HG02970 (cell line): ENCODE data around the gene ACTR10.
A peak's percentile ranks its signal among the peaks of the same experiment; 100 is the strongest.

Experiments used
- ATAC-seq: cut with Tn5 transposase; IDR thresholded peaks from one replicate; pipeline ENCODE4 v1.9.1; 2021; ENCODE audit warnings: mild to moderate bottlenecking, moderate library complexity, moderate number of reproducible peaks; ENCODE audit not compliant: unreplicated experiment, low FRiP score

ACTR10 gene

DNA sequence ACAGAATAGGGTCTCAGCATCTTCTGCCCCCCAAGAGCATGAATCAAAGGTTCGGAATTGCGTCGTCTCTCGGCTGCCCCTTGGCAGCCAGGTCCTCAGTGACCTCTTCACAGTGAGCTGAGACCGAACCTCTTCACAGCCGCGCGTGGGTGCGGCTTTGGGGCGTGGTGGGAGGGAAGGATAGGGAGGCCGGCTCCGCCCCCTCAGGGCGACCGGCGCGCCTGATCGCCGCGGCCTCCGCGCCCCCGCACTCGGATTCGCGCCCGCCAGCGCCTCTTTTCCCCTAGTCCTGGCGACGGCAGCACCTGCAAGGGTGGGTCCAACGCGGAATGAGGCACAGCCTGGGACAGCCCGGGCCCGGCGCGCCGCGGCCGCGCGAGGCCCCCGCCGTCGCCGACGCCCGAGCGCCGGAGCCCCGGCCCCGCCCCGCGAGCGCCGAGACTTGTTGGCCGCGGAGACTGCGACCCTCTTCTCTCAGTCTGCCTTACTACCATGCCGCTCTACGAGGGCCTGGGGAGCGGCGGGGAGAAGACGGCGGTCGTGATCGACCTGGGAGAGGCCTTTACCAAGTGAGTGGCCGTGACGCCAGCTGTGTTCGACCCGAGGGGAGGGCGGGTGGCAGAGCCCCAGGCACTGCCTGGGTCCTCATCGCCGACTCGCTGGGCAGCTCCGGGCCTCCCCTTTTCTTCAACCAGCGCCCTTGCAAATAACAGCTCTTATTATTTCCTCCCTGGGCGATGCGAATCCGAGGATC, at the start of gene ACTR10:
Gene ACTR10, plus strand, starts transcription at position 424 of the 754 bp plus-strand sequence. Its CDS starts 69 bp downstream, at position 493.
- ATAC-seq: peak; percentile 92

DNA sequence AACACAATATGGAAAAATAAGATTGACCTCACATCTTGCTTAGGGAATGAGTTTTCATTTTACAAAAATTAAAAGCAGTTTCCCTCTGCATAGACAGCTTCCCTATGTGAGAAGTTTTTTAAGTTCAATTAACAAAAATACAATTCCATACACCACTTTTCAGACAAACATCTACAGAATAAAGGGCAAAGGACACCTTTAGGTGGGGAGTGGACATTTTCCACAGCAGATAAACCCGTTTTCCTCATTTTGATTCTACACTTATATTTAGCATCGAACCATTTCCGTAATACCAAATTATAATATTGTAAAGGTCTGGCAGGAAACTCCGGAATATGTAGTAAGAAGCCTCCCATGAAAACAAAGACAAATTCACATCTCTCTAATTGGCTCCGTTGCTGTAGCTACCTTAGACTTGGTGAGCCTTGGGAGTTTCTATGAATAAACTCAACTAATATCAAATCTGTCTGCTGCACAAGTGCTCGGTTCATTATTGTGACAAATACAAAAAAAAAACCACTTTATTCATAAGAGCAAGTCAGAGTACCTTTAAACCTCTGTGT, 49.6 kb upstream of the ACTR10 start:
- no peak for ATAC-seq

DNA sequence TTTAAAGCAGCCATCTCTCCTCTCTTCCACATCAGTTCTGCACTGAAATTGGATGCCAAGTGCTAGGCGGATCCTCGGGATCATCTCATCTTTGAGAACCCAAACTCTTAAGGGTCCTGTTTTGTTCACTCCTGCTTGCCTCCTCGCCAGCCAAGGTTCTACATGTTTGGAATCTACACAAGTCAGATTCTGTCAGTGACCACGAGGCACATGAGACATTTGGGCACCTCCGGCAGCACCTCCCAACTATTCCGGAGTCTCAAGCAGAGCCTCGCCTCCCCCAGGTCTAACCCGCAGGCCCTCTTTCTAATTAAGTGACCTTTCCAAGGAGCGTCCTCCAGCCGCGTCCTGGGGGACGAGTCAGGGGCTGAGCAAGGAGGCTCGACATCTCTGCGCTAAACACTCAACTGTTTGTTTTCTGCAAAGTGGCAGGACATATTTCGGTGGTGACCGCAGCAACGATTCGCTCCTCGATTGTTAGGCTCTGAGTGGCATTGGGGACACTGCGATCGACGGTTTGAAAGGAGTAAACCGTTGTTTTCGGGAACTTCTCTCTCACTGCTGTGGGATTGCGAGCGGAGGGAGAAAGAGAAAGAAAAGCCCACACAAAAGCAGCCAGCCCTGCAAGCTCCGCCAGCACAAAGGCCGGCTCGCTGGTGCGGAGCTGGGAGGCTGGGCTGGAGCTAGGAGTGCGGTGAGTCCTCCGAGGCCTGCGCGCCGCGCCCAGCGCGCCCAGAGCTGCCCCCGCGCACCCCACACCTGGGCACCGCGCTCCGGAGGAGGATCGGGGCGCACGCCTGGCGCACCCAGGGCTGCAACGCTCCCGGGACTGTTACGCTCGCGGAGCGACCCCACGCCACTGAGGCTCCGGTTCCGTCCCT, 48.6 kb upstream of the ACTR10 start:
- no peak for ATAC-seq

DNA sequence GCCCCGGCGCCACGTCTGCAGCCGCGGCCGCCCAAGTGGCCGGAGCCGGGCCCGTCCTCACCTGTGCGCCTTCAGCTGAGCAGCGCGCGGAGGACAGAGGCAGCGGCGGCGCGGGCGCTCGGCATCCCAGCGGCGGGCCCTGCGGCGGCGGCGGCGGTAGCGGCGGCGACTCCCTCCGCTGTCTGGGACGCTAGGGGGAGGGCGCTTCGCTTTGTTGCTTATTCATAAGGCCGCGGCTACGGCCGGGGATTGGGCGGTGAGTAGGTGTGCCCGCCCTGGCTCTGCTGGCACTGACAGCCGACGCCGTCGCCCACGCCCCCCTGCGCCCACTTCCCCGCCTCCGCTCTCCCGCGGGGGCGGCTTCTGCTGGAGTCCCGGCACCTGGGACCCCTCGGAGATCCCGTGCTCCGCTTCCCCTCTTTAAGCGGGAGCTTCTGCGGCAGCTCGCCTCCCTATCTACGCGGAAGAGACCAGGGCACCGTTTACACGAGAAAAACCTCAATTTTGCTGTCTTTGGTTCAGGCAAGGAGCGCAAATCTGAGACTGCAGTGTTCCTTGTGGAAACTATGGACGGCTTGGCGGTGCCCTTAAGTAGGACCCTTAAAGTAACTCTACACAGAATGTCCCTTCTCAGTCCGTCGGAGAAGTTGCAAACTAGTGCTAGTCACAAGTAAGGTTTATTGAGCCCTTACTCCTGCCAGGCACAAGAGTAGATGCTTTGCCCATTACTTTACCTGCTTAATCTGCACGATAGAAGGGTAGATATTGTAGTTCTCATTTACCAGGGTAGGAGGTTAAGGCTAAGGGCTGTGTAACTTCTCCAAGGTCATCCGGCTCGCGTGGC, 47.7 kb upstream of the ACTR10 start, which contains the start of gene ARMH4:
Gene ARMH4, minus strand, starts transcription at position 200 of the 844 bp plus-strand sequence. CDS start 12,855 bp downstream, outside the sequence.
- ATAC-seq: peak; percentile 89

DNA sequence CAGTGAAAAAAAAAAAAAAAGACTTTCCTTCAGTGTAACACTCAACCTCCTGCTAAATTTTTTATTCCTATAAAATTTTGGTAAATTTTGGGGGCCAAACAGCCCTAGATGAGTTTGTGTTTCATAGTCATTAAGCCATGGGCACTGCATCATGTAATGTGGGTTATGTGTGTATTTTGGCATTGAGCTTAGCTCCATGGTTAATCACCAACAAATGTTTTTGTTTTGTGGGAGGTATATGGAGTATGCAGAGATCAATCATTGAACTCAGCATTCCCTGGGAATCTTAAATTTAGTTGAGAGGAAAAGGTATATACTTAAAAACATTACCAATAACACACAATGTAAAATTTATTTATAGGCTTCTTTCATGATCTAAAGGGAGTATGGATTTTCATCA, 39.4 kb upstream of the ACTR10 start:
- no peak for ATAC-seq

DNA sequence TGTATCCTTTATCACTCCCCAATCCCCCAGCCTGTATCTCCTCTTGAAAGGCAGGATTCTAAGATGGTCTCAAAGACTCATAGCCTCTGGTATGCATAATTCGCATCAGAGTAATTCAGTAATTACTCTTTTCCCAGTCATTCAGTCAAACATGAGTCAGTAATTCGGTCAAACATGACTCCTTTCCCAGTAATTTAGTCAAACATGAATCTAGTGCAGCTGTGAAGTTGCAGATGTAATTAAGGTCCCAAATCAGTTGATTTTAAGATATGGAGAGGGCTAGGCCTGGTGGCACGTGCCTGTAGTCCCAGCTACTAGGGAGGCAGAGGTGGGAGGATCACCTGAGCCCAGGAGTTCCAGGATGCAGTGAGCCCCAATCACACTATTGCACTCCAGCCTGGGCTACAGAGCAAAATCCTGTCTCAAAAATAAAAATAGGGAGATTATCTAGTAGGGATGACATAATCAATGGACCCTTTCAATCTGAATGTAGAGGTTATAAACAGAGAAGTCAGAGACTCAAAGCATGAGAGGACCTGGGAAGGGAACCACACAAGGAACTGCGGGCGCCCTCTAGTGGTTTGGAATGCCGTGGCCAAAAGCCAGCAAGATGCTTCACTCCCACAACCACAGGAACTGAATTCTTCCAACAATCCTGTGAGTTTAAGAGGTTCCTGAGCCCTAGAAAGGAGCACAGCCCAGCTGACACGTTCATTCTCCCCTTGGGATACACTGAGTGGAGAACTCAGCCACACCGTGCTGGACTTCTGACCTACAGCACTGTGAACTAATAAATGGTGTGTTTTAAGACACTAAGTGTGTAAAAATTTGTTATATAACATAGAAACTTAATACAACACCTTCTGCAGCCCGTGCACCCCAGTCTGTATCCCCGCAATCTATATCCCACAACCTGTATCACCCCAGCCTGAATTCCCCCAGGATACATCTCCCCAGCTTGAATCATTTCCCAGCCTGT, 33.7 kb upstream of the ACTR10 start:
- no peak for ATAC-seq

DNA sequence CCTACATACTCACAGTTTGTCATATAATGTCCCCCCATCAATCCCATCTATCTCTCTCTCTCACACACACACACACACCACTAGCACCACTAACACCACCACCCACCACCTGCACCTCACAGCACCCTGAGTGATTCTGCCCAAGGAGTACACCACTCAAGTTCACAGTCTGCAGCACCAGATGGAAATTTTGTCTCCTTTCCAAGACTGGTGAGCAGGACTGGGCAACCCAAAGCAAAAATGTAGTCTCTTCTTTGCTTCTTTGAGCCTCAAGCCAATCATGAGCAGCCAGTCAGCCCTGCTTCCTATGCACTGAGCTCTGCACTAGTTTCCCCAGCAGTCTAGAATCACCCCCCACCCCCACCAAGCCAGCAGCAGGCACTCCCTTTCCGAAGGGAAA, 32.9 kb upstream of the ACTR10 start:
- ATAC-seq: no peak

DNA sequence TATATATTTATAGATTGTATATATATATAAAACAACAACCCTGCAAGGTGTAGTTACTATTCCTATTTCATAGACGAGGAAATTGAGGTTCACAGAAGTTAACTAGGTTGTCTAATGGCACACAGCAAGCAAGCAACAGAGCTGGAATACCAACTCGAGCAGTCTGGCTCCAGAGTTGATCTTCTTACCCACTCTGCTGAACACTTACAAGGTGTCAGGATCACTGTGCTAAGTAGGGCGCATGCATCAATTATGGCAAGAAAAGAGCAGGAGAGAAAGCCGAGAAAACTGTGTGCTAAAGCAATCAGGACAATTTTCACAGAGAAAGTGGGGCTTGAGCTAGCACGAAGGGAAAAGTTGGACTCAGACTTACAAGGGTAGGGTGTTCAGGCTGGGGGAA, 32.1 kb upstream of the ACTR10 start:
- ATAC-seq: no peak

DNA sequence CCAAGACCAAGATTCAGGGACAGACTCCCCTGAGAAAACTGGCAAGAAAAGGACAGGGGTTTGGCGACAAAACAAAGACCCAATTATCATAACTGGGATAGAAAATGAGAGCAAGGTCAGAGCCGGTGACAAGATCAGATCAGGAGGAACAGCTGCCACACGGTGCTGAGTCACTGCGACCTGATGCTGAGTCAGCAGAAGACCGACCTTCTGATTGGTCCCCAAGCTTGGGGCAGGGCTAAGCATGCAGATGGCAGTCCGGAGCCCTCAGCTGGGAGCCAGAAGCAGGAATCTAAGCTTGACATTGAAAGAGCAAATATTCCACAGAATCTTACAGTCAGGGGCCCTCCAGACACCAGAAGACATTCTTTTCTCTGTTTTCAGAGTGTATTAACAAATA, 28.9 kb upstream of the ACTR10 start:
- peak; percentile 53 for ATAC-seq

DNA sequence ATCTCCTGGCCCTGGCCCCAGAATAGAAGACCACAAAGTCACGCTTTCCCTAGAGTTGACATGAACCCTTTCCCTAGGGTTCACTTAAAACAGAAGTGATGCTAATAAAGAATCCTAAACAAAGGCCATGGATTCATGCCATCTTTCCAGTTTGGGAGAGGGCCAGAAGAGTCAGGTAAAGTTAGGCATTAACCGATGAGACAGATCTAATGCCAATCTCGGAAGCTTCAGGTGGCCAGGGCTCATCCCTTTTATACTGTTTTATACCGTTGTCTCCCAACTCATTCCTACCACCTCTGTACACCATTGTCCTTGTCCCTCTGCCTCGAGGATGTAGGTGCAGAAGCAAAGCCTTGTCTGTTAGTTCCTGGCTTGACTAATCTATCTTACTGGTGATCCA, 22.8 kb upstream of the ACTR10 start:
- ATAC-seq: no peak

DNA sequence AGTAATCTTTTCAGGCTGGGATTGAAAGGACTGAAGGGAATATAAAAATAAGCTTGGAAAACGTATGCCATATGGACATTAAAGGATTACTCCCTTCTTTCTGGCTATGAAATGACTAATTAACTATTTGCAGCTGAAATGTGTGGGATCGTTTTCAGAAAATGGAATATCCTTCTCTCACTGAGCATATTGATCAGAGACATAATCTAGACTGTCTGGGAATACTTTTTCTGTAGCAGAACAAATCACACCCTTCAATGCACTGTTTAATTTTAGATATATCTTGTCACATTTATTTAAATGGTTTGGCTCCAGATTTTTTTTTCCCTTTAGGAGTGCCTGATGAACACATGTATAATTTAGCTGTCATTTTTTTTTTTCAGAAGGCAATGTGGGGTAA, 10.8 kb upstream of the ACTR10 start:
- ATAC-seq: no peak

DNA sequence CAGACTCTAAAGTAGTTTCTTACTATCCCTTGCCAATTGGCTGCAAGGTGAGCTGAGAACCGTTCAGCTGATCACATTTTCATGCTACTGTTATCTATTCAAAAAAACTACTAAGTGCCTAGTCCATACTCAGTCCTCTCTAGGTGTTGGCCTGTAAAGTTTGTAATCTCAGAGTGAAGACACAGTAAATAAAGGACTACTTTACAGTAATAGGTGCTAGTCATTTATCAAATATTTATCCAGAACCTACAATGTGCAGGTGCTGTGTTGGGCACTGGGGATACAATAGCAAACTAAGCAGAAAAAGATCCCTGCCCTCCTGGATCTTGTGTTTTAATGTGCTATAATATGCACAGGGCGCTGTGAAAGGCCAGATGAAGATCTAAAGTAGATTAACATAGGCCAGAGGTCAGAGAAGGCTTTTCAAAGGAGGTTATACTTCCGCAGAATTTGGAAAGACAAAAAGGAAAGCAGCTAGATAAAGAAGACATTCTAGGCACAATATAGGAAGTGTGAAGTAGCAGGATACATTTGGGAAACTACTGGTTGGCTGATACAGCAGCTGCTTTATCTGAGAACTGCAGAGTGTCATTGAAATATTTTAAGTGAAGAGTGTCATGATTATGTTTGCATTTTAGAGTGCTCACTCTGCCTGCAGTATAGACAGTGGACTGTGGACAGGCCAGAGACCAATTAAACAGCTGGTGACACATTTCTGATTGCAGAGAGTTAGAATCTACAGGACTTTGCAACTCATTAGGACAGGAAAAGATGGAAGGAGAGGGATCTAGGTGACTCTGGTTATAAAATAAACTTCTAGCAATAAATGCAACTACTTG, 8.0 kb upstream of the ACTR10 start:
- no peak for ATAC-seq

DNA sequence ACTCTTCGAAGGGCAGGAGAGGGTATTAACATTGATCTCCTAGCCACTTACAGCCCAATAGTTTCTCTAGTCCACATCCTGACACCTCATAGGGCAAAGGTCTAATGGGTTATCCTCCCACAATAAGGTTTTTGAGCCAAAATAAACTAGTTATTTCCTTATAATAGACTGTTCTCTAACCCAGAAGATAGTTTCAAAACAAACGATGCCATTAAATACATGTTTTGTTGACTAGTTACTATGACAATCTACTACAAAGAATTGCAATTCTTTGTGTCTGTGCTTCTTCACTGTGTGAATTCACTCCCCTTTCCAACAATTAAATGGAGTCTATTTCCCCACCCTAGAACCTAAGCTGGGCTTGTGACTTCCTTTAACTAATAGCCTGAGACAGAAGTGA, 6.4 kb upstream of the ACTR10 start:
- no peak for ATAC-seq

DNA sequence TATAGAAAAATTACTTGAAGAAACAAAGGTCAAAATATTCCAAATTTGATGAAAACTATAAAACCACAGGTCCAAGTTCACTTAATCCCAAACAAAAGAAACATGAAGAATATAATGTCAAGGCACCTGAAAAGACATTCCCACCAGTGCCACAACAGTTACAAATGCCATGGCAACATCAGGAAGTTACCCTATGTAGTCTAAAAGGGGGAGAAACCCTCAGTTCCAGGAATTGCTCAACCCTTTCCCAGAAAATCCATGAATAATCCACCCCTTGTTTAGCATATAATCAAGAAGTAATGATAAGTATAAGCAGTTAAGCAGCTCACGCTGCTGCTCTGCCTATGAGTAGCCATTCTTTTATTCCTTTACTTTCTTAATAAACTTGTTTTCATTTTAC, 3.8 kb upstream of the ACTR10 start:
- no peak for ATAC-seq

DNA sequence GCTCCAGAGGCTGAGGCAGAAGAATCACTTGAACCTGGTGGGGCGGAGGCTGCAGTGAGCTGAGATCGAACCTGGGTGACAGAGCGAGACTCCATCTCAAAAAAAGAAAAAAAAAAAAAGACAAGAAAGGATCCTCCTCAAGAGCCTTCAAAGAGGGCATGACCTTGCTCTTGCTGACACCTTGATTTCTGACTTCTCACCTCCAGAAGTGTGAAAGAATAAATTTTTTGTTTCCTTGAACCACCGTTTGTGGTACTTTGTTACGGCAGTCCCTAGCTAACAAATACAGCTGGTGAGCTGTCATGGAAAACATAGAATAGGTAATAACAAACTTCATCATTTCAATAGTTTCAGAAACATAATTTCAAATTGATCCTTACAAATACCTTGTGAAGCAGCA, 1.9 kb upstream of the ACTR10 start:
- no peak for ATAC-seq

DNA sequence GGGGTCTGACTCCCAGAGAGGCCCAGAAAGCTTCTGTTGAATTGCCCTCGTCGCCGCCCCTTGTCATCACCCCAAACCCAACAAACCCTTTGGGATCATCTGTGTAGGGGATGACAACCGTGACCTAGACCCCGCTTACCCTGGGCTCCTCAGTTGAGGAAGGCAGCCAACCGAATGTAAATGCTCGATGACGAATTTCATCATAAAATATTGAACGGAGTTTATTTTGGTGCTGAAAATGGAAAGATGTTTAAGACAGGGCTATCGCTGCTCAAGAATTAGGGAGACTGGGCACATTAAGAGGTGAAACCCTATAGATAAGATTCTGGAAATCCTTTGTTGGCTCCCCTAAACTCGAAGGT, 512 bp downstream of the ACTR10 start:
- ATAC-seq: no peak

DNA sequence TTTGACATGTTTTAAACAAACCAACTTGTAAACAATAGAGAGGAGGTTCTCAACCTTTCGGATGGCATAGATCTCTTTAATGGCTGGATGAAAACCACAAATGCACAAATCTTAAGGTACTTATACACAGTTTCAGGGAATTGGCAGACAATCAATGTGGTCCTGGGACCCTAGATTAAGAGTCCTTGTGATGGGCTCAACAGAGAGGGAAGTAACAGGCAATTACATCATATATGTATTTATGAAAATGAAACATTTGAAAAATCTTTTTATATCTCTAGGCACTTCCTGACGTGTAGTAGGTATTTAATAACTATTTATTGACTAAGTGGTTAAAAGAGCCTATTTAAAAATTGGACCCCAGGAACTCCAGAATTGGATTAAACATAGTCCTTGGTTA, 897 bp downstream of the ACTR10 start:
- no peak for ATAC-seq

DNA sequence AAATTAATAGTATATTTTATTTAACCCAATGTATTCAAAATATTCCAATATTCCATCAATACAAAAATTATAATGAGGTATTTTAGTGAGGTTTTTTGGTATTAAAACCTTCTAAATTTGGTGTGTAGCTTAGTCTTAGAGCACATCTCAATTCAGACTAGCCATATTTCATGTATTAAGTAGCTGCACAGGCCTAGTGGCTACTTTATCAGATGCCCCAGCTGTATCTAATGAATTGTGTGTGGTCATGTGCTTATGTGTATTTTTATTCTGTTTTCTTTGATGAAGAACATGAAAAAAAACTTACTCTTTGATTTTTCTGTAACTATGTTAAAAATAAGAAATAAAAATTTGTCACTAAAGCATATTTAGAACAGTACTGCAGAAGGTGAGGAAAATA, 13.2 kb downstream of the ACTR10 start:
- ATAC-seq: no peak
